Lower leg skin (tissue), 4 donors: ENCODE data around the gene DCUN1D3. TPM values are rescaled to one million over a fixed set of nuclear protein-coding genes. Genes with fewer than 3 reads are reported as not detected.

Experiments
- DNase-seq, 2 donors: peaks; one replicate each; pipeline ENCODE4 v3.0.0-alpha.2; 2019; ENCODE audit warnings: low spot score in 2 of 2
- H3K4me3 ChIP-seq: fragments of 200-600 bp; sonication (generic); 2 replicates; pipeline ENCODE4 v1.5.1; 2017; ENCODE audit warnings: mild to moderate bottlenecking, low read depth; ENCODE audit not compliant: poor library complexity, severe bottlenecking
- POLR2A ChIP-seq, 2 donors: fragments of 450-650 bp; IDR thresholded peaks; one replicate each; pipeline ENCODE4 v1.6.1; 2016 to 2017; ENCODE audit warnings: antibody characterized with exemption in 2 of 2, mild to moderate bottlenecking in 1 of 2, moderate library complexity in 1 of 2
- WGBS, 2 donors: methylation state at CpG; one replicate each; pipeline ENCODE4 v1.1.5; 2018; 5-methylcytosine and 5-hydroxymethylcytosine counted together
- intact Hi-C: fragments of 100-400 bp; cut with DNase I; formaldehyde crosslinking; loops from one replicate; pipeline ENCODE4 v1.15.0; 2023; ENCODE audit warnings: low total_unique reads
- total RNA-seq, 4 donors: library from RNA; depleted of rRNA; stranded (reverse); fragments of >200 nt; gene quantifications; one replicate each; pipeline ENCODE4 v1.1.0, GENCODE V29; 2016
- TF ChIP-seq, protein P1 (sequence below), 3 donors: fragments of 450-650 bp; IDR thresholded peaks; one replicate each; pipeline ENCODE4 v1.5.1; 2016; ENCODE audit warnings: antibody characterized with exemption in 3 of 3, mild to moderate bottlenecking in 3 of 3, moderate library complexity in 2 of 3

The DCUN1D3 gene
- total RNA-seq, 4 donors from 2014 or later = 18.2 to 20.8 (median 18.3) TPM

DNA sequence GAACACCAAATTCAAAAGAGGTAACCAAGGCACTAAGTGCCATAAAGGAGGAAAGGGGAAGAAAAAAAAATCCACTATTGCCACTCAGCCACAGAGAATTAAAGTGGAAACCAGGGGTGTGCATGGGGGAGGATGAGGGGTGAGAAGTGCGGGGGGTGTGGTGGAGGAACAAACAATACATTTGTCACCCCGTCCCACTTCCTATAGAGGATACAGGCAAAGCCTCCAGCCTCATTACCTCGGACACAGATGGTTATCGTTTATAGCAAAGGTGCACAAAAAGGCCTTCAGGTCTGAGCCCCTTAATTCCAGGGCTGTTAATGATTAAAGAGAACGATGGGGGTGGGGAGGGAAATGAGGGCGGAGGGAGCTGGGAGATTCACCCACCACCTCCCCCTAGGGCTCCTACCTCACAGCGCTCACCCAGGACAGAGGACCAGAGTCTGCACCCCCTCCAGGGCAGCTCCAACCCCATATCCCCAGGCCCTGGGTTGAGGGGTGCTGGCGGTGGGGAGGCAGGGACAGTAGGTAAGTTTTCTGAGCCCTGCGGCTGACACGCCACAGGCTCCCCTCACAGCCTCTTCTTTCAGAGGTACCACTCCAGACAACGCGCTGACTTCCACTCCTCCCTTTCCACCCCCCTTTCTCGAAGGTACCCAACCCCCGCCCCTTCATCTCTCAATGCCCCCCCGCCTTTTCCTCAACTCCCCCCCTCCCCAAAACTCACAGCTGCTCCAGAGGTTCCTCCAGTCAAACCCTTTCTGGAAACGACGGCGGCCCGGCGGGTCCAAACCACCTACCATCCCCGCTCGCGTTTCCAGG lies 470 bp downstream of the DCUN1D3 start:
- peak overlapping the region; percentile 55 for H3K4me3 ChIP-seq
- intact Hi-C loops = loop anchor here (10.0 kb wide), 1 partner anchor 1295 kb away; no protein-coding TSS in a partner anchor
- DNase-seq = peak in 1 of 2 donors; percentile 89
- WGBS, 2 donors = 0 to 1% methylated on average over 23 of the region's 23 CpGs
- no peak for TF ChIP-seq POLR2A (IDR thresholded peaks at IDR 0.05)
- TF ChIP-seq, protein P1, sequence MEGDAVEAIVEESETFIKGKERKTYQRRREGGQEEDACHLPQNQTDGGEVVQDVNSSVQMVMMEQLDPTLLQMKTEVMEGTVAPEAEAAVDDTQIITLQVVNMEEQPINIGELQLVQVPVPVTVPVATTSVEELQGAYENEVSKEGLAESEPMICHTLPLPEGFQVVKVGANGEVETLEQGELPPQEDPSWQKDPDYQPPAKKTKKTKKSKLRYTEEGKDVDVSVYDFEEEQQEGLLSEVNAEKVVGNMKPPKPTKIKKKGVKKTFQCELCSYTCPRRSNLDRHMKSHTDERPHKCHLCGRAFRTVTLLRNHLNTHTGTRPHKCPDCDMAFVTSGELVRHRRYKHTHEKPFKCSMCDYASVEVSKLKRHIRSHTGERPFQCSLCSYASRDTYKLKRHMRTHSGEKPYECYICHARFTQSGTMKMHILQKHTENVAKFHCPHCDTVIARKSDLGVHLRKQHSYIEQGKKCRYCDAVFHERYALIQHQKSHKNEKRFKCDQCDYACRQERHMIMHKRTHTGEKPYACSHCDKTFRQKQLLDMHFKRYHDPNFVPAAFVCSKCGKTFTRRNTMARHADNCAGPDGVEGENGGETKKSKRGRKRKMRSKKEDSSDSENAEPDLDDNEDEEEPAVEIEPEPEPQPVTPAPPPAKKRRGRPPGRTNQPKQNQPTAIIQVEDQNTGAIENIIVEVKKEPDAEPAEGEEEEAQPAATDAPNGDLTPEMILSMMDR (IDR thresholded peaks at IDR 0.05) = no peak

DNA sequence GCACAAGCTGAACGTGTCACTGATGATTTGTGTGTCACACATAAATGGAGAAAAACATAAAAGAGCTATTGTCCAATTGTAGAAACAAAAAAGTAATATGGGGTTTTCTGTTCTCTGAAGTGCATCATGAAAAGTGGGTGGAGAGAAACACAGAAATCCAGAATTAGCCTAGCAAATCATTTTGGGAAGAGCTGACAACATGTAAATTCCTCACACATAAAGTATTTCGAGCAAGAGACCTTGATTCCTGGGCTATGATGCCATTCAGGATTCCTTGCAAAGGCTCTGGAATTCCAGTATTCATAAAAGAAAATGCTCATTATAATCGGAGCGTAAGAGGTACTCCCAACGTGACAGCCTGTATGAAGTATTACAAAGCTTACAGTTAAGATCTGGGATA lies 1.1 kb downstream of the DCUN1D3 start:
- intact Hi-C loops = no loop called here
- DNase-seq = no peak
- TF ChIP-seq, protein P1 (IDR thresholded peaks at IDR 0.05) = no peak
- no peak for TF ChIP-seq POLR2A (IDR thresholded peaks at IDR 0.05)
- no peak overlapping the region for H3K4me3 ChIP-seq
- WGBS, 2 donors = 8 to 11% methylated on average over 5 of the region's 5 CpGs

DNA sequence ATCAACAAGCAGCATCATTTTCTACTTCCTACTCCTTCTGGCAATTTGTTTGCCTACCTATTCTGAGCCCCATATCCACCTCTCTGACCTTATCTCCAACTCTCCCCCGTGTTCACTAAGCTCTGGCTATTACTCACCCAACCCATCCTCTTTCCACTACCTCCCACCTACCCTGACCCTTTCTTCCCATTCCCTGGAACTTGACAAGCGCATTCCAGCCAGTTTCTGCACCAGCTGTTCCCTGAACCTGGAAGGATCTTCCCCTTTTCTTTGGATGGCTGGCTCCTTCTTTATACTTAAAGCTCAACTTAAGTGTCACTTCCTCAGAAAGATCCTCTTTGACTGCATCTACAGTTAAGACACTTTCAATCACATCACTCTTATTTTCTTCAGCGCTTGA lies 2.2 kb downstream of the DCUN1D3 start:
- intact Hi-C loops = no loop called here
- TF ChIP-seq, protein P1 (IDR thresholded peaks at IDR 0.05) = no peak
- no peak for TF ChIP-seq POLR2A (IDR thresholded peaks at IDR 0.05)
- WGBS, 2 donors = 69 to 73% methylated on average over 3 of the region's 3 CpGs
- DNase-seq = no peak
- no peak overlapping the region for H3K4me3 ChIP-seq

DNA sequence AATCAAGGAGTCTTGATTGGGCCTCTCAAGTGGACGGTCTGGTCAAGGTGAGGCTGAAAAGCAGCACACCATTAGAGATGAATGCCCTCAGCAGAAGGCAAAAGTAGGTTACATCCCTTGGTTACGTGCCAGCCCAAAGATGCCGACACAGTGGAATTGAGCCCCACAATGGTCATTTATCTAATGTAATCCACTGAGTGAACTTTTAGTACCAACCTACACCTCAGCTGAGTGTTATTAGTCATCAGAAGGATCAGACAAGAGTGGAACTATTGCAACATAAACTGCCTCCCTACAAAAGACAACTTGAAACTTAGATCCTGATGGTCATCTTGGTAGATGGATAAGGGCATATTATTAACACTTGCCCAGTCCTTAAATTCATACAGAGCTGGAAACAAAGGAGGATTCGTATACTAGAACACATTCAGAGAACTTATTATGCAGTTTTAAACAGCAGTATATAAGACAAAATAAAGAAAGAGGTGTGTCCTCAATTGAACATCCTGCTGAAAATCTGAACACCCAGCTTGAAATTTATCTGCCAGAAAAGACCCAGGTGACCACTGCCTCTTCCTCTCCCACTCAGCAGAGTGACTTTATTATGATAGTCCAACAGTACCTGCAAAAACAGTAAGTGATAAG lies 2.8 kb downstream of the DCUN1D3 start:
- no peak overlapping the region for H3K4me3 ChIP-seq
- whole genome bisulfite sequencing, 2 donors = 81 to 87% methylated on average over 4 of the region's 4 CpGs
- no peak for DNase-seq
- intact Hi-C loops = no loop called here
- TF ChIP-seq POLR2A (IDR thresholded peaks at IDR 0.05) = no peak
- TF ChIP-seq, protein P1 (IDR thresholded peaks at IDR 0.05) = no peak

DNA sequence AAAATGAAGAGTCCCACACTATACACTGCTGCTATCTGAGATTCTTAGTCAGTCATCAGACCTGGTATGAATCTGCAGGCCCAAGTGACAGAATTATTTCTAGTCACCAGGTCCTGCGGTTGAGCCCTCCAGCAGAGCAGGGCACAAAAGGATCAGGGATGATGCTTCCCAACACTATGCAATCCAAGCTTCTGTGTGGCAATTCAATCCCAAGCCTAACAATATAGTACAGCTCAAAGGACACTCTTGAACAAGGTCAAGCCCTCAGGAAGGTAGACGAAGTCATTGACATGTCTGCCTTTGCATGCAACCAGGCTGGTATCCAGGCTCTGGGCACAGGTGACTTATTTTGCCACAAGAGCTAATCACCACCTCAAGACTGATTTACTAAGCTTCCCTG lies 5.8 kb downstream of the DCUN1D3 start:
- intact Hi-C loops = no loop called here
- WGBS, 2 donors = 85 to 95% methylated on average over 2 of the region's 2 CpGs
- DNase-seq = no peak
- no peak overlapping the region for H3K4me3 ChIP-seq
- TF ChIP-seq, protein P1 (IDR thresholded peaks at IDR 0.05) = no peak
- no peak for TF ChIP-seq POLR2A (IDR thresholded peaks at IDR 0.05)
